A549 (cell line): Measurements from ENCODE around the gene DOC2B. TPM values are rescaled to one million over a fixed set of nuclear protein-coding genes. Genes with fewer than 3 reads are reported as not detected.

ENCODE experiments used
- ATAC-seq, 2 experiments: fragments of 200-7000 bp in 1 of 2; fragments of >200 bp in 1 of 2; cut with Nextera tagmentation in 1 of 2; cut with Tn5 transposase in 1 of 2; 3 replicates each; pipeline versions ENCODE4 v1.8.0 to v1.9.1; 2018 to 2020; ENCODE audit warnings: mild to moderate bottlenecking in 1 of 2, moderate library complexity in 1 of 2
- CTCF ChIA-PET: fragments of 300-600 bp; sonication (Branson Sonifier 250); formaldehyde crosslinking; extraction: SDS; loops from one replicate; lab custom pipeline; 2021; ENCODE audit warnings: antibody characterized with exemption, inconsistent platforms; lab: Yijun Ruan, JAX
- POLR2A ChIA-PET: fragments of 350-600 bp; formaldehyde crosslinking; extraction: SDS; loops from one replicate; lab custom pipeline; 2021; ENCODE audit warnings: antibody characterized with exemption, inconsistent platforms; lab: Yijun Ruan, JAX
- DNase-seq, 2 experiments: peaks; one replicate each; pipeline versions ENCODE4 v3.0.0 to v3.0.0-alpha.2; 2011 to 2016; ENCODE audit warnings: low read depth in 1 of 2, low spot score in 1 of 2
- FAIRE-seq: peaks from 2 replicates; lab custom pipeline; 2011; peaks lifted over from hg19 to GRCh38; lab: Jason Lieb, UNC
- H3K27ac ChIP-seq, 2 experiments: fragments of >200 bp; sonication (Bioruptor Twin); formaldehyde crosslinking; 3 replicates each; pipeline ENCODE4 v1.5.1; 2016 to 2017
- H3K4me1 ChIP-seq: fragments of >200 bp; sonication (Bioruptor Twin); formaldehyde crosslinking; 3 replicates; pipeline ENCODE4 v1.6.1; 2016
- H3K4me2 ChIP-seq: fragments of >200 bp; sonication (Bioruptor Twin); formaldehyde crosslinking; 3 replicates; pipeline ENCODE4 v1.6.1; 2016
- H3K4me3 ChIP-seq: fragments of >200 bp; sonication (Bioruptor Twin); formaldehyde crosslinking; 3 replicates; pipeline ENCODE4 v1.5.1; 2016
- H3K9me3 ChIP-seq: fragments of >200 bp; sonication (Bioruptor Twin); formaldehyde crosslinking; 3 replicates; pipeline ENCODE4 v1.6.1; 2016
- BCL3 ChIP-seq: fragments of >200 bp; sonication (Bioruptor Twin); formaldehyde crosslinking; IDR thresholded peaks from 3 replicates; pipeline ENCODE4 v1.6.1; 2016
- BHLHE40 ChIP-seq: IDR thresholded peaks from 2 replicates; pipeline ENCODE4 v1.6.1; 2012; ENCODE audit warnings: low read depth, low read length, inconsistent platforms
- CBX8 ChIP-seq: fragments of 200-600 bp; sonication (generic); IDR thresholded peaks from 2 replicates; pipeline ENCODE4 v1.6.1; 2016
- CHD2 ChIP-seq: fragments of 150-350 bp; IDR thresholded peaks from 2 replicates; pipeline ENCODE4 v1.6.1; 2014; ENCODE audit warnings: low read length; ENCODE audit not compliant: partially characterized antibody
- E2F6 ChIP-seq: IDR thresholded peaks from 2 replicates; pipeline ENCODE4 v1.6.1; 2012; ENCODE audit warnings: low read depth, borderline replicate concordance
- EP300 ChIP-seq, 2 experiments: fragments of >200 bp; sonication (Bioruptor Twin); formaldehyde crosslinking; IDR thresholded peaks; 2 replicates in 1 of 2; 3 replicates in 1 of 2; pipeline ENCODE4 v1.6.1; 2016 to 2017
- FOXS1 ChIP-seq: fragments of 250-450 bp; sonication (Bioruptor Pico); IDR thresholded peaks from 2 replicates; pipeline ENCODE4 v1.5.0; 2020; ENCODE audit warnings: mild to moderate bottlenecking, moderate library complexity
- HMGXB4 ChIP-seq: fragments of 250-450 bp; sonication (Bioruptor Pico); IDR thresholded peaks from 2 replicates; pipeline ENCODE4 v1.5.0; 2021; ENCODE audit warnings: mild to moderate bottlenecking, moderate library complexity, borderline replicate concordance
- JUN ChIP-seq, 2 experiments: fragments of >200 bp; sonication (Bioruptor Twin); formaldehyde crosslinking; IDR thresholded peaks; 2 replicates in 1 of 2; 3 replicates in 1 of 2; pipeline ENCODE4 v1.6.1; 2016 to 2017
- MAX ChIP-seq: IDR thresholded peaks from 2 replicates; pipeline ENCODE4 v1.6.1; 2012
- MAZ ChIP-seq: fragments of 150-350 bp; IDR thresholded peaks from 2 replicates; pipeline ENCODE4 v1.6.1; 2014; ENCODE audit warnings: antibody characterized with exemption, low read depth, low read length, borderline replicate concordance
- NFE2L2 ChIP-seq: fragments of 150-350 bp; conservative IDR thresholded peaks from 2 replicates; pipeline ENCODE4 v1.6.1; 2014; ENCODE audit warnings: low read length
- NPAS2 ChIP-seq: fragments of 250-450 bp; sonication (Bioruptor Pico); IDR thresholded peaks from 2 replicates; pipeline ENCODE4 v1.8.0; 2022; ENCODE audit warnings: mild to moderate bottlenecking, moderate library complexity, borderline replicate concordance
- NR3C1 ChIP-seq: fragments of >200 bp; sonication (Bioruptor Twin); formaldehyde crosslinking; IDR thresholded peaks from 3 replicates; pipeline ENCODE4 v1.6.1; 2017
- RAD21 ChIP-seq, 2 experiments: fragments of >200 bp in 1 of 2; sonication (Bioruptor Twin) in 1 of 2; formaldehyde crosslinking in 1 of 2; IDR thresholded peaks in 1 of 2; conservative IDR thresholded peaks in 1 of 2; 2 replicates in 1 of 2; 3 replicates in 1 of 2; pipeline ENCODE4 v1.6.1; 2012 to 2018; ENCODE audit warnings: inconsistent platforms in 1 of 2
- RNF2 ChIP-seq: fragments of 200-600 bp; sonication (generic); IDR thresholded peaks from 2 replicates; pipeline ENCODE4 v1.6.1; 2016; ENCODE audit warnings: low read depth, mild to moderate bottlenecking, antibody characterized with exemption, moderate library complexity, borderline replicate concordance
- SREBF2 ChIP-seq: fragments of 450-650 bp; IDR thresholded peaks from 2 replicates; pipeline ENCODE4 v1.6.1; 2014; ENCODE audit warnings: mild to moderate bottlenecking, moderate library complexity
- USF2 ChIP-seq: fragments of 450-650 bp; IDR thresholded peaks from 2 replicates; pipeline ENCODE4 v1.6.1; 2014; ENCODE audit warnings: antibody characterized with exemption
- ZFP36 ChIP-seq: fragments of 450-650 bp; IDR thresholded peaks from 2 replicates; pipeline ENCODE4 v1.6.1; 2014; ENCODE audit warnings: borderline replicate concordance; ENCODE audit not compliant: partially characterized antibody
- WGBS: methylation state at CpG from one replicate; pipeline ENCODE4 v1.1.6; 2017; ENCODE audit errors: missing lambda C conversion rate; 5-methylcytosine and 5-hydroxymethylcytosine counted together
- polyA plus RNA-seq, 4 experiments: library from polyadenylated mRNA; depleted of rRNA in 3 of 4; stranded (reverse); fragments of >200 nt; fragmentation: RNase III in 1 of 4; extraction: RNeasy Plus Mini Kit Qiagen cat#74134 plus additional on column Dnase treatment in 1 of 4; gene quantifications; 2 replicates in 3 of 4; 3 replicates in 1 of 4; pipeline ENCODE4 v1.2.3, GENCODE V29; 2011 to 2017

The DOC2B gene
- polyA plus RNA-seq, 2 of the 4 experiments (the other 2 are of a cell fraction): 0.27 to 1.6 TPM

GRCh38 chr17:177762-178161, 3.7 kb downstream of the DOC2B start:
- DNase-seq (no peak), ATAC-seq (no peak), FAIRE-seq (no peak)
- H3K9me3 ChIP-seq: no peaks in the 10 kb centered on the region
- 86% methylated on average over 6 of the region's 6 CpGs for WGBS
- ChIA-PET CTCF (interaction anchor here (5.3 kb wide), 1 partner anchor 14 kb away, joined by 44 read pairs; no protein-coding TSS in a partner anchor), POLR2A (no interaction called here)
- TF ChIP-seq E2F6 (no peak), USF2 (peak; percentile 8; the same call in 1 of the 2 replicates)
- H3K4me3 ChIP-seq: no peak overlapping the region
- H3K4me1 ChIP-seq: peaks cover 11% of the 10 kb centered on the region; the same call in 1 of the 3 replicates
- H3K27ac ChIP-seq: no peak overlapping the region
- no peak overlapping the region for H3K4me2 ChIP-seq

GRCh38 chr17:177155-177554, 4.3 kb downstream of the DOC2B start:
- WGBS: 87% methylated on average over 3 of the region's 3 CpGs

GRCh38 chr17:173166-173911, 8.1 kb downstream of the DOC2B start:
- TF ChIP-seq MAX: no peak
- no peak for TF ChIP-seq CBX8
- peak; percentile 68 for TF ChIP-seq ZFP36
- TF ChIP-seq, all 56 proteins: peak for 1
- Histone ChIP-seq H3K4me2 (no peak overlapping the region), H3K9me3 (no peaks in the 10 kb centered on the region), H3K4me1 (no peaks in the 10 kb centered on the region), H3K27ac (no peak overlapping the region), H3K4me3 (no peak overlapping the region)
- 72% methylated on average over 10 of the region's 10 CpGs for WGBS
- no peak for FAIRE-seq
- DNase-seq: no peak
- CTCF ChIA-PET: interaction anchor here (0.7 to 5.3 kb wide), 5 partner anchors 10 to 213 kb away, joined by 3 to 44 read pairs (median 3); no protein-coding TSS in a partner anchor
- ATAC-seq: no peak
- POLR2A ChIA-PET: no interaction called here

More at GRCh38 chr17:177155-177554, 4.3 kb downstream of the DOC2B start:
- no peak for FAIRE-seq
- no peak overlapping the region for H3K4me2 ChIP-seq
- ChIA-PET CTCF (interaction anchor here (0.9 to 5.3 kb wide), 5 partner anchors 13 to 523 kb away, joined by 3 to 44 read pairs (median 3); no protein-coding TSS in a partner anchor), POLR2A (no interaction called here)
- no peak overlapping the region for H3K27ac ChIP-seq
- DNase-seq: no peak
- no peak overlapping the region for H3K4me3 ChIP-seq
- no peak for TF ChIP-seq SREBF2
- H3K9me3 ChIP-seq: no peaks in the 10 kb centered on the region
- ATAC-seq: no peak
- H3K4me1 ChIP-seq: peaks cover 8% of the 10 kb centered on the region; the same call in 1 of the 3 replicates

- ChIA-PET CTCF (no interaction called here), POLR2A (no interaction called here)
- Histone ChIP-seq H3K4me1 (no peaks in the 10 kb centered on the region), H3K27ac (no peak overlapping the region), H3K4me3 (no peak overlapping the region), H3K9me3 (no peaks in the 10 kb centered on the region), H3K4me2 (no peak overlapping the region)
- WGBS: 79% methylated on average over 11 of the region's 11 CpGs
- DNase-seq (no peak), FAIRE-seq (no peak), ATAC-seq (peak in 1 of 2 experiments; percentile 8; a peak in 1 of 6 replicates)
- TF ChIP-seq NPAS2 (CRISPR knock-in tag): no peak
- no peak for TF ChIP-seq CHD2
- TF ChIP-seq JUN (IDR thresholded peaks at IDR 0.05): no peak
- no peak for TF ChIP-seq CBX8
- TF ChIP-seq RNF2: no peak
- TF ChIP-seq NR3C1: no peak
- no peak for TF ChIP-seq FOXS1
Measured at GRCh38 chr17:172401-172800, 9.0 kb downstream of the DOC2B start.

GRCh38 chr17:171871-172270, 9.6 kb downstream of the DOC2B start:
- 0 out of 6 replicates have a peak, but pooled peaks of 1 of the 2 experiments have one; percentile 23 for ATAC-seq
- no peak for DNase-seq
- no peaks in the 10 kb centered on the region for H3K4me1 ChIP-seq
- 89% methylated on average over 6 of the region's 13 CpGs for WGBS
- no peak overlapping the region for H3K27ac ChIP-seq
- no peak for TF ChIP-seq BCL3
- TF ChIP-seq NFE2L2: no peak
- TF ChIP-seq HMGXB4 (CRISPR knock-in tag): no peak
- no peak for TF ChIP-seq RNF2
- TF ChIP-seq MAZ: no peak
- TF ChIP-seq EP300 (IDR thresholded peaks at IDR 0.05): no peak
- no peak for TF ChIP-seq RAD21 (conservative IDR thresholded peaks at IDR 0.05 in 1 of 2, IDR thresholded peaks at IDR 0.05 in 1 of 2)
- no peak for TF ChIP-seq BHLHE40
- no peak overlapping the region for H3K4me3 ChIP-seq
- POLR2A ChIA-PET: no interaction called here
- no peak overlapping the region for H3K4me2 ChIP-seq
- CTCF ChIA-PET: no interaction called here
- no peak for FAIRE-seq
- H3K9me3 ChIP-seq: no peaks in the 10 kb centered on the region
